ENCODE data around the gene NFE2L2. TPM values are rescaled to one million over a fixed set of nuclear protein-coding genes. Genes with fewer than 3 reads are reported as not detected.
"Not testable (repeated sequence)": the region's sequence is repeated elsewhere in the genome, so short reads cannot be mapped to it uniquely, and the experiment has no call there.

NFE2L2 gene
- total RNA-seq, 4 donors from 2014 or later: 147 to 315 (median 189) TPM

DNA sequence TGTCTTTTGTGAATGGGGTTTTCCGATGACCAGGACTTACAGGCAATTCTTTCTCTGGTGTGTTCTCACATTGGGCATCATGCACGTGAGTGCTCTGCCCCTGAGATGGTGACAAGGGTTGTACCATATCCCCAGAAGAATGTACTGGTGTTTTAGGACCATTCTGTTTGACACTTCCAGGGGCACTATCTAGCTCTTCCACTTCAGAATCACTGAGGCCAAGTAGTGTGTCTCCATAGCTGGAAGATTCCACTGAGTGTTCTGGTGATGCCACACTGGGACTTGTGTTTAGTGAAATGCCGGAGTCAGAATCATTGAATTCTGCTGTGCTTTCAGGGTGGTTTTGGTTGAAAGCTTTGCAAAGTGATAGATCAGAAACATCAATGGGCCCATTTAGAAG, 33.3 kb downstream of the NFE2L2 start:
- WGBS, 2 donors: 83 to 86% methylated on average over 3 of the region's 3 CpGs
- H3K9me3 ChIP-seq: no peaks in the 10 kb centered on the region
- no peak overlapping the region for H3K4me3 ChIP-seq
- H3K36me3 ChIP-seq: peaks cover 16 to 82% (median 29%) of the 10 kb centered on the region in 3 donors
- intact Hi-C loops (cut with DNase I): no loop called here
- H3K27me3 ChIP-seq: no peaks in the 10 kb centered on the region
- DNase-seq: no peak
- peaks cover 0 to 95% (median 7%) of the 10 kb centered on the region in 3 donors for H3K4me1 ChIP-seq
- no peak for TF ChIP-seq POLR2A (IDR thresholded peaks at IDR 0.05)
- TF ChIP-seq, protein P1, sequence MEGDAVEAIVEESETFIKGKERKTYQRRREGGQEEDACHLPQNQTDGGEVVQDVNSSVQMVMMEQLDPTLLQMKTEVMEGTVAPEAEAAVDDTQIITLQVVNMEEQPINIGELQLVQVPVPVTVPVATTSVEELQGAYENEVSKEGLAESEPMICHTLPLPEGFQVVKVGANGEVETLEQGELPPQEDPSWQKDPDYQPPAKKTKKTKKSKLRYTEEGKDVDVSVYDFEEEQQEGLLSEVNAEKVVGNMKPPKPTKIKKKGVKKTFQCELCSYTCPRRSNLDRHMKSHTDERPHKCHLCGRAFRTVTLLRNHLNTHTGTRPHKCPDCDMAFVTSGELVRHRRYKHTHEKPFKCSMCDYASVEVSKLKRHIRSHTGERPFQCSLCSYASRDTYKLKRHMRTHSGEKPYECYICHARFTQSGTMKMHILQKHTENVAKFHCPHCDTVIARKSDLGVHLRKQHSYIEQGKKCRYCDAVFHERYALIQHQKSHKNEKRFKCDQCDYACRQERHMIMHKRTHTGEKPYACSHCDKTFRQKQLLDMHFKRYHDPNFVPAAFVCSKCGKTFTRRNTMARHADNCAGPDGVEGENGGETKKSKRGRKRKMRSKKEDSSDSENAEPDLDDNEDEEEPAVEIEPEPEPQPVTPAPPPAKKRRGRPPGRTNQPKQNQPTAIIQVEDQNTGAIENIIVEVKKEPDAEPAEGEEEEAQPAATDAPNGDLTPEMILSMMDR (IDR thresholded peaks at IDR 0.05): no peak
- H3K27ac ChIP-seq: peak overlapping the region in 1 of 4 donors; percentile 3

GRCh38 chr2:177229442-177230242, 34.9 kb downstream of the NFE2L2 start:
- no peak for DNase-seq
- H3K27ac ChIP-seq: peak overlapping the region; percentile 18 to 65 (median 34)
- H3K36me3 ChIP-seq: peaks cover 16 to 76% (median 22%) of the 10 kb centered on the region in 3 donors
- H3K9me3 ChIP-seq: no peaks in the 10 kb centered on the region
- 45 to 61% methylated on average over 8 of the region's 8 CpGs for WGBS, 2 donors
- intact Hi-C loops (cut with DNase I): no loop called here
- TF ChIP-seq, protein P1 (IDR thresholded peaks at IDR 0.05): no peak
- TF ChIP-seq POLR2A (IDR thresholded peaks at IDR 0.05): no peak
- H3K4me1 ChIP-seq: peaks cover 0 to 78% (median 7%) of the 10 kb centered on the region in 3 donors
- H3K4me3 ChIP-seq: no peak overlapping the region
- no peaks in the 10 kb centered on the region for H3K27me3 ChIP-seq

DNA sequence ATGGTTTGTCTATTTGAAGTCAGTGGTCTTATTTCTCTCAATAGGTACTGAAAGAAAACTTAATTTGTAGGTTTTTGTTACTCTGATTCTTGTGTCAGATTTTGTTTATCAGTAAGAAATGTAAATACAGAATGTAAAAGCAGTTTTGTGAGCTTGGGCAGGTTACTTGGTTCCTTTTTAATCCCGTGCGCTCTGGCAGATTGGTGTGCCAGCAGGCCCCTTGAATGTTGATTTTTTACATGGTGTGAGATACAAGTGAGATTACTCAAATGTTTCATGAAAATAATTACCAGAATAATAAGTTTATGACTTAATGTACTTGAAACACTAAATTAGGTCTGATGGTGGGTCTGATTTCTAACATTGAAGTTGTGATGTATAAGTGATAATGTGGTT, 38.6 kb downstream of the NFE2L2 start:
- Histone ChIP-seq H3K4me1 (peaks cover 0 to 50% (median 7%) of the 10 kb centered on the region in 3 donors), H3K9me3 (no peaks in the 10 kb centered on the region), H3K27ac (no peak overlapping the region), H3K27me3 (no peaks in the 10 kb centered on the region), H3K4me3 (no peak overlapping the region), H3K36me3 (peaks cover 8 to 76% (median 22%) of the 10 kb centered on the region in 3 donors)
- no peak for DNase-seq
- intact Hi-C loops (cut with DNase I): no loop called here
- WGBS, 2 donors: 70 to 79% methylated on average over 2 of the region's 2 CpGs
- TF ChIP-seq POLR2A (IDR thresholded peaks at IDR 0.05): no peak
- TF ChIP-seq, protein P1 (IDR thresholded peaks at IDR 0.05): no peak

DNA sequence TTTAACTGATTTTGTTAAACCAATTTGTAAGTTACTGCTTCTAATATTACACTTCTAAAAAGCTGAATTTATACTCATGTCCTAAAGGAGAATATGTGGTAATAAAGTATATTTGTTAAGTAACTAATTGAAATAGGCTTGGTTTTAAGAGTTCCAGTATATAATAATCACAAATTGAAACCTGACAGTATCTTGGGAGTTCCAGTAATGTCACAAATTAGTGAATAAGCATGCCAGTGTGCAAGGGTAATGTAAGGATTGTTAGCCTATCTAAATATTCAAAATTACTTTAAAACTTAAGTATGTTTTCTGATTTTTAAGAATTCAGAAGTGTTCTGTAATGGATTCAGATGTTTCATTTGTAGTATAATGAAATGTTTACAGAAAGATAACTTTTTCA, 41.1 kb downstream of the NFE2L2 start:
- peaks cover 0 to 49% (median 7%) of the 10 kb centered on the region in 3 donors for H3K4me1 ChIP-seq
- H3K4me3 ChIP-seq; H3K9me3 ChIP-seq; DNase-seq; H3K27me3 ChIP-seq; H3K27ac ChIP-seq; intact Hi-C loops (cut with DNase I): not testable (repeated sequence)
- H3K36me3 ChIP-seq: peaks cover 4 to 78% (median 25%) of the 10 kb centered on the region in 3 donors

GRCh38 chr2:177221970-177222369, 42.6 kb downstream of the NFE2L2 start:
- H3K27ac ChIP-seq: peak overlapping the region in 1 of 4 donors; percentile 3
- 75 to 77% methylated on average over 3 of the region's 3 CpGs for WGBS, 2 donors
- intact Hi-C loops (cut with DNase I): no loop called here
- H3K9me3 ChIP-seq: no peaks in the 10 kb centered on the region
- peaks cover 15 to 88% (median 38%) of the 10 kb centered on the region in 3 donors for H3K36me3 ChIP-seq
- H3K4me3 ChIP-seq: no peak overlapping the region
- no peak for DNase-seq
- TF ChIP-seq POLR2A (IDR thresholded peaks at IDR 0.05): no peak
- TF ChIP-seq, protein P1 (IDR thresholded peaks at IDR 0.05): no peak
- H3K4me1 ChIP-seq: peaks cover under 1 to 51% (median 7%) of the 10 kb centered on the region in 3 donors
- H3K27me3 ChIP-seq: no peaks in the 10 kb centered on the region
